22Rv1 (cell line): ENCODE results near the gene RAPGEF4.

Experiments used
- CTCF ChIP-seq: fragments of 450-650 bp; IDR thresholded peaks from 2 replicates; pipeline ENCODE4 v1.5.1; 2017; ENCODE audit warnings: mild to moderate bottlenecking
- ZFX ChIP-seq: fragments of 450-650 bp; IDR thresholded peaks from 2 replicates; pipeline ENCODE4 v1.6.1; 2017; ENCODE audit warnings: antibody characterized with exemption, borderline replicate concordance

GRCh38 chr2:172705352-172705751, 30.3 kb upstream of the RAPGEF4 start:
- no peak for TF ChIP-seq CTCF
- no peak for TF ChIP-seq ZFX
